HuH-7 (cell line): ENCODE results near the gene NAPB.
"Not testable (repeated sequence)": the region's sequence is repeated elsewhere in the genome, so short reads cannot be mapped to it uniquely, and the experiment has no call there.

Source experiments
- DNase-seq: peaks from one replicate; pipeline ENCODE4 v3.0.0; 2011; ENCODE audit warnings: low spot score

NAPB gene

GRCh38 chr20:23420943-23421931 lies at the start of gene NAPB:
Gene NAPB, minus strand, starts transcription at chr20:23421488. Its CDS starts 86 bp downstream, at chr20:23421402.
- DNase-seq, result peak; percentile 92

- not testable (repeated sequence) for DNase-seq
Observed at GRCh38 chr20:23466961-23467360, 45.7 kb upstream of the NAPB start.

GRCh38 chr20:23461180-23461579 lies 39.9 kb upstream of the NAPB start:
- DNase-seq, result no peak

GRCh38 chr20:23459461-23460150 lies 38.3 kb upstream of the NAPB start:
- DNase-seq, result no peak

GRCh38 chr20:23456873-23457272 lies 35.6 kb upstream of the NAPB start:
- no peak for DNase-seq

GRCh38 chr20:23456409-23456808 lies 35.1 kb upstream of the NAPB start:
- no peak for DNase-seq

- no peak for DNase-seq
Observed at GRCh38 chr20:23455639-23456038, 34.4 kb upstream of the NAPB start.

GRCh38 chr20:23454816-23455215 lies 33.5 kb upstream of the NAPB start:
- DNase-seq, result no peak

GRCh38 chr20:23453549-23454543 lies 32.6 kb upstream of the NAPB start:
- DNase-seq, result no peak

- no peak for DNase-seq
Observed at GRCh38 chr20:23452776-23453175, 31.5 kb upstream of the NAPB start, which contains the start of gene CST11. Gene CST11, minus strand, starts transcription at chr20:23452876. Its CDS starts 65 bp downstream, at chr20:23452811.

- no peak for DNase-seq
Observed at GRCh38 chr20:23451956-23452487, 30.7 kb upstream of the NAPB start.

GRCh38 chr20:23450877-23451276 lies 29.6 kb upstream of the NAPB start:
- no peak for DNase-seq

- DNase-seq, result no peak
Observed at GRCh38 chr20:23449421-23449820, 28.1 kb upstream of the NAPB start.

GRCh38 chr20:23448167-23448566 lies 26.9 kb upstream of the NAPB start:
- DNase-seq, result no peak

- DNase-seq, result peak; percentile 71
Observed at GRCh38 chr20:23446505-23446904, 25.2 kb upstream of the NAPB start.

- DNase-seq, result no peak
Observed at GRCh38 chr20:23445596-23446217, 24.4 kb upstream of the NAPB start.

GRCh38 chr20:23444859-23445258 lies 23.6 kb upstream of the NAPB start:
- DNase-seq, result no peak

GRCh38 chr20:23442436-23442835 lies 21.1 kb upstream of the NAPB start:
- no peak for DNase-seq

GRCh38 chr20:23441850-23442313 lies 20.6 kb upstream of the NAPB start:
- peak; percentile 85 for DNase-seq

- DNase-seq, result no peak
Observed at GRCh38 chr20:23440004-23440403, 18.7 kb upstream of the NAPB start.

GRCh38 chr20:23438661-23439060 lies 17.4 kb upstream of the NAPB start:
- no peak for DNase-seq
